Activated CD8-positive, alpha-beta memory T cell treated with anti-CD3 and anti-CD28 coated beads, Interleukin-2, amount 10 ng/mL, durations not matched to agents 7 days and 5 days (primary cell): ENCODE data around the gene CIAPIN1. TPM values are rescaled to one million over a fixed set of nuclear protein-coding genes. Genes with fewer than 3 reads are reported as not detected.

Source experiments
- ATAC-seq: fragments of 150-1000 bp; cut with Tn5 transposase; one replicate; pipeline ENCODE4 v1.10.0; 2021; ENCODE audit warnings: moderate library complexity
- CTCF ChIA-PET: fragments of 350-600 bp; sonication (Branson Sonifier 250); formaldehyde crosslinking; loops from one replicate; lab custom pipeline; 2021; ENCODE audit warnings: antibody characterized with exemption; lab: Charles Lee
- DNase-seq: peaks from one replicate; pipeline ENCODE4 v3.0.0-alpha.2; 2020
- H3K27ac Mint-ChIP-seq: one replicate; pipeline ENCODE4 v1.8.0; 2021; ENCODE audit warnings: mild to moderate bottlenecking, mixed read lengths
- H3K27me3 Mint-ChIP-seq: one replicate; pipeline ENCODE4 v1.8.0; 2021; ENCODE audit warnings: mixed read lengths
- H3K36me3 Mint-ChIP-seq: one replicate; pipeline ENCODE4 v1.8.0; 2021; ENCODE audit warnings: mild to moderate bottlenecking, mixed read lengths
- H3K4me1 Mint-ChIP-seq: one replicate; pipeline ENCODE4 v1.8.0; 2021; ENCODE audit warnings: mixed read lengths
- H3K4me3 Mint-ChIP-seq: one replicate; pipeline ENCODE4 v1.8.0; 2021; ENCODE audit warnings: mild to moderate bottlenecking, moderate library complexity, mixed read lengths
- H3K9me3 Mint-ChIP-seq: one replicate; pipeline ENCODE4 v1.8.0; 2022; ENCODE audit warnings: low read depth, mixed read lengths
- total RNA-seq, 2 experiments: library from RNA; stranded (reverse); gene quantifications; one replicate each; pipeline ENCODE4 v1.2.3, GENCODE V29; 2021

CIAPIN1 gene
- total RNA-seq, 2 experiments from 2014 or later, result 46.5 to 62.5 TPM

- no peak overlapping the region for H3K4me3 Mint-ChIP-seq
- CTCF ChIA-PET, result interaction anchor here (2.1 kb wide), 1 partner anchor 39 kb away, joined by 9 read pairs; no protein-coding TSS in a partner anchor
- H3K9me3 Mint-ChIP-seq, result no peaks in the 10 kb centered on the region
- no peaks in the 10 kb centered on the region for H3K36me3 Mint-ChIP-seq
- H3K27me3 Mint-ChIP-seq, result no peaks in the 10 kb centered on the region
- H3K4me1 Mint-ChIP-seq, result peaks cover 16% of the 10 kb centered on the region
- DNase-seq (no peak), ATAC-seq (no peak)
- H3K27ac Mint-ChIP-seq, result no peak overlapping the region
Observed at GRCh38 chr16:57480754-57481230, 33.6 kb upstream of the CIAPIN1 start.

DNA sequence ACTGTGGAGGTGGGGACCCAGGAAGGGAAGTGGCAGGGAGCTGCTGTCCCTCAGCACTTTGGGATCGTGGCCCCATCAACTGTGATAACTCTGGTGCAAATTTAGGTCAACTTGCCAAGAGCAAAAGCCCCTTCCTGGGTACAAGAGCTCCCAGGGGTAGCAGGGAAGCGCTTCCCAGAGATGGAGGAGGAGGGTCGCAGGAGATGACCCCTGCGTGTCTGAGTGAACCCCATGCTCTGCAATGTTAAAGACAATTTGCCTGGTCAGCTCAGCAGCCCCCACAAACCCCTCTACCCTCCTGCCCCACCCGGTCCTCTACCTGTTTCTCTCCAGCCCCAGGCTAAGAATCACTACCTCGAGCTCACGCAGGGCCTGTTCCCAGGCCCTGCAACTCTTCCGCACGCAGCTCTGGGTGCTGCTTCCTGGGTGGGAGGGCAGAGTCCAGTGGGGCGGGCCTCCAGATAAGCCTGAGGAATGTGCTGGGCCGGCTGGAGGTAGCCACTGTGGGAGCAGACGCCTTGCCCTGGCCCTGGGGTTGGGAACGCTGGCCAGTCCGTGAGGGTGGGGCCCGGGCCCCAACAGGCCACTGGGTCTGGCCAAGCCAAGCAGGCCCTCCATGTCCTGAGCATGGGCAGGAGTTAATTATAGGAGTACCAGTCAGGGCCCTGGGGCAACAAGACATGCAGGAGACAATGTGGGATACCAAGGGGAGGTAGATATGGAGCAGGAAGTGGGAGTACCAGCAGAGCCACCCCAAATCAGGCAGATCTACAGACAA is 33.0 kb upstream of the CIAPIN1 start:
- H3K36me3 Mint-ChIP-seq, result no peaks in the 10 kb centered on the region
- H3K27ac Mint-ChIP-seq, result no peak overlapping the region
- no peaks in the 10 kb centered on the region for H3K9me3 Mint-ChIP-seq

GRCh38 chr16:57479205-57479975 is 32.2 kb upstream of the CIAPIN1 start:
- CTCF ChIA-PET, result no interaction called here
- Mint-ChIP-seq H3K27me3 (no peaks in the 10 kb centered on the region), H3K36me3 (no peaks in the 10 kb centered on the region), H3K27ac (no peak overlapping the region), H3K4me1 (peaks cover 16% of the 10 kb centered on the region), H3K9me3 (no peaks in the 10 kb centered on the region), H3K4me3 (no peak overlapping the region)
- ATAC-seq, result no peak
- no peak for DNase-seq

More for the DNA sequence above, 33.0 kb upstream of the CIAPIN1 start:
- no peak for DNase-seq
- CTCF ChIA-PET, result no interaction called here
- H3K4me1 Mint-ChIP-seq, result peaks cover 14% of the 10 kb centered on the region
- H3K27me3 Mint-ChIP-seq, result no peaks in the 10 kb centered on the region
- no peak for ATAC-seq
- no peak overlapping the region for H3K4me3 Mint-ChIP-seq

DNA sequence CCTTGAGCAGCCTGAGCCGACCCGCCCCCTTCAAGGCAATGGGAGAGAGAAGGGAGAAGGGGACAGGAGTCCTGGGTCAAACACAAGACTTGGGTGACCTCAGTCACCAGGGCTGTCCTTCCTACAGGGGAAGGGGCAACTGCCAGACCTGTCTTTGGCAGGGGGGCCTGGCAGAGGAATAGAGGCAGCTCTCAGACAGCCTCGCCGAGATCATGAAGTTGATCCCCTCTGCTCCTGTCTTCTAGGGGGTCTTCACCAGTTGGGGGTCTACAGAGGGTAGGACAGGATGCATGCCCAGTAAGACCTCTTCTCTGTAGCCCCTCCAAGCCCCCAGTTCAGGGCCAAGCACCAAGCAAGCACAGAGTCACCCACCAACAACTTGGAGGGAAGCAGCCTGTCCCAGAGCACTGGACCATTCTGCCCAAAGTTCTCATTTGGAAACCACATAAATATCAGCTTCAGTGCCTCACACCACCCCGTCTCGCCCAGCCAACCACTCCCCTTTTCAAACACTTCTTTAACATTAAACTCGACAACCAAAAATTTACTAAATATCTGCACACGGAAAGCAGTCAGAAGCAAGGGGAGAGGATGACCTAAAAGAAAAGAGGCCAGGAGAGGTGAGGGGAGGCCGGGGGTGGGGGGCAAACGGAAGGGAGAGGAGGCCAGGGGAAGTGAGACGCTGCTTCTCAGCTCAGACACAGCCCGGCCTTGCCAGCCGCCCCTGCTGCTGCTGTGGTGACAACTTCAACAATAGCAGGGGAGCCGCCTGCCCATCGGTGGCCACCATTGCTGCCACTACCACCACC is 31.4 kb upstream of the CIAPIN1 start:
- Mint-ChIP-seq H3K36me3 (no peaks in the 10 kb centered on the region), H3K9me3 (no peaks in the 10 kb centered on the region), H3K4me3 (no peak overlapping the region), H3K27ac (no peak overlapping the region), H3K4me1 (peaks cover 16% of the 10 kb centered on the region), H3K27me3 (no peaks in the 10 kb centered on the region)
- DNase-seq (no peak), ATAC-seq (no peak)
- CTCF ChIA-PET, result interaction anchor here (1.4 to 4.4 kb wide), 3 partner anchors 16 to 59 kb away, joined by 3 to 22 read pairs (median 17); partner anchors contain the start of gene POLR2C

DNA sequence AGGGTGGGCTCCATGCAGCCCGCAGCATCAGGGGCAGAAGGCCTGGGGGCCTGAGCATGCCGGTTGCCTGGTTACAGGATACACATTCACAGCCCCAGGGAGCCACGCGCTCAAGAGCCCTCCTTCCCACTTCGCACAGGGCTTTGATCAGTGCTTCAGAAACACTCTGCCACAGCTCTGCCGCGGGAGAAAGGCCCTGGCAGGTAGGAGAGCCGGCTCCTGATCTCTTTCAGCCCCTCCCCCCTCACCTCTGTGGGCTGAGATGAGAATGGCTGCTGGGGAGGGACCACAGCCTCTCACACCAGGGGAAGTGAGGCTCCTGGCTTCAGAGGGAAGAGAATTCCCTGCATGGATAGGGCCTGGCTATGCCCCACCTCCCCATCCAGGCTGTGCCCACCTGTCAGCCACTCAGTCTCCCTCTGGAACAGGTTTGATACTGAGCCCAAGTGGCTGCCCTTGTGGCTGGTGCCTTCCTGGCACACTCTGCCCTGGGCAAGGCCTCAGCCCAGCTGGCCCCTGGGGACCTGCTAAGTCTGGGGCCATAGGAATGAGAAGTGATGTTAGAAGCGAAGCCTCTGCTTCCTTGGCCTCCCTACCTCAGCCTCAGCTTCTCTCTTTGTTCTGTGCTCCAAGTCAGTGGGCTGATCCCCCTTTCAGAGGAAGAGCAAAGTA is 30.5 kb upstream of the CIAPIN1 start:
- CTCF ChIA-PET, result interaction anchor here (1.4 to 4.4 kb wide), 3 partner anchors 15 to 60 kb away, joined by 3 to 22 read pairs (median 17); partner anchors contain the start of gene POLR2C
- H3K27me3 Mint-ChIP-seq, result no peaks in the 10 kb centered on the region
- no peaks in the 10 kb centered on the region for H3K9me3 Mint-ChIP-seq
- H3K36me3 Mint-ChIP-seq, result no peaks in the 10 kb centered on the region
- H3K4me1 Mint-ChIP-seq, result peaks cover 16% of the 10 kb centered on the region
- no peak overlapping the region for H3K27ac Mint-ChIP-seq
- DNase-seq (no peak), ATAC-seq (no peak)
- H3K4me3 Mint-ChIP-seq, result no peak overlapping the region

DNA sequence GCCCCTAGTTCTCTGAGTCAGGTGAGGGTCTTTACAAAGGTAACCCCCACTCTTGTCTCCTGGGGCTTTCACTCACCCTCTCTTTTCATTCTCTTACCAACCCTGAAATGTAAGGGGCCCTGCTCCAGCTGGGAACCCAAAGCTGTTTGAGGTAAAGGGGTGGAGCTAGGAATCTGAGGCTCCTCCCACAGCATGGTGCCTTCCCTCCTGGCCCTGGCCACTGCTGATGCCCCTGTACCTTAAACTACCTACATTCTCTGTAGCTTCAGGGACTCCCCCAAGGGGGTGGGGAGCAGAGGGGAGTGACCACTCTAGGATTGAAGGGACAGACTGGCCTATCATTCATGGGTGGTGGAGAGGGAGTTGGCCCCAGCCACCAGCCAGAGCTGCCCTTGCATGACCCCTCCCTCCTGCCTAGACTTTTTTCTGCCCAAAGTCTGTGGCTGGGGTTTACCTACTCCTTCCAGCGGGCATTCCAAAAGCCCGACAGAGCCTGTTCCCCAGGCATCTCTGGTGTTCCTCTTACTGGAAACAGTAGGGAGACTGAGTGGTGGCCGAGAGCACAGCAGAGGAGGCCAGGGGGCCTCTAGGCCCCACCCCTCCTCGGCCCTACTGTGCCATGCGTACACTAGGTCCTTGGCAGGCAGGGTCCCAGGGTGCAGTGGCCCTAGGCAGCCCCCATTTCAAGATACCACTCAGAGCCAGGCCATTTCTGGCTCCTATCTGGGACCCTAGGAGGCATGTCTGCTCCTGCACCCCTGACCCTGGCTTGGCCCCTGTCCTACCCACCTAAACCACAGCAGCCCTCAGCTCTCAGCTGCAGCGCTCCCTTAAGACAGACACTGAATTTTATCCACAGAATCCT is 29.6 kb upstream of the CIAPIN1 start:
- CTCF ChIA-PET, result interaction anchor here (0.7 to 4.4 kb wide), 8 partner anchors 14 to 176 kb away, joined by 3 to 22 read pairs (median 4); partner anchors contain the start of genes CIAPIN1, COQ9 and POLR2C
- H3K9me3 Mint-ChIP-seq, result no peaks in the 10 kb centered on the region
- H3K4me1 Mint-ChIP-seq, result peaks cover 16% of the 10 kb centered on the region
- no peaks in the 10 kb centered on the region for H3K36me3 Mint-ChIP-seq
- DNase-seq (no peak), ATAC-seq (no peak)
- peak overlapping the region; percentile 73 for H3K27ac Mint-ChIP-seq
- no peaks in the 10 kb centered on the region for H3K27me3 Mint-ChIP-seq
- H3K4me3 Mint-ChIP-seq, result no peak overlapping the region

DNA sequence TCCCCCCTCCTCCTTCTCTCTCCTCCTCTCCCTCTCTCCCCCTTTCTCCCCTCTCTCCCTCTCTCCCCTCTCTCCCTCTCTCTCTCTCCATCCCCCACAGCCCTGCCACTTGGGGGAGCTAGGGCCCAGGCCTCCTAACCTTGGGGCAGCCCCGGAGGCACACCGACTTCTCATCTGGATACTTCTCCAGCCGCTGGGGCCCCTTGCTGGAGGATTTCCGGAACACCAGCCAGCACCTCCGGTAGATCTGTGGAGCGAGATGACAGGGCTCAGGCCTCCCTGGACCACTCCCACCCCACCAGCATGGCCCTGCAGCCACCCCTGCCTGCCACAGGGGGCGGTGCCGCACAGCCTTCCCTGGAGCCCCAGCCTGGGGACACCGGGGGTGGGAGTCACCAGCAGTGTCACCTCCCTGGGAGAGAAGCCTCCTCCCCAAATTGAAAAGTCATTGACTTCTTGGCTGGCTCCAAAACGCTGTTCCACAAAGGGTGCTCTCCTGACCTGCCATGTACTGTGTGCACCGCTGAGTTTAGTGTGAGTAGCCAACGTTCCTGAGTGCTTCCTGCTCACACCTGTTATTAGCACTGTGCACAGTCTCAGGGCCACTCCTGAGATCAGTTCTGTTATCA is 28.6 kb upstream of the CIAPIN1 start:
- Mint-ChIP-seq H3K9me3 (no peaks in the 10 kb centered on the region), H3K4me3 (peak overlapping the region; percentile 45), H3K36me3 (peaks cover 2% of the 10 kb centered on the region), H3K4me1 (peaks cover 16% of the 10 kb centered on the region), H3K27me3 (no peaks in the 10 kb centered on the region), H3K27ac (peak overlapping the region; percentile 73)
- DNase-seq, result peak; percentile 93
- peak; percentile 99 for ATAC-seq
- CTCF ChIA-PET, result interaction anchor here (0.6 to 4.4 kb wide), 15 partner anchors 10 to 175 kb away, joined by 3 to 22 read pairs (median 4); partner anchors contain the start of genes CIAPIN1, COQ9, DOK4 and POLR2C

DNA sequence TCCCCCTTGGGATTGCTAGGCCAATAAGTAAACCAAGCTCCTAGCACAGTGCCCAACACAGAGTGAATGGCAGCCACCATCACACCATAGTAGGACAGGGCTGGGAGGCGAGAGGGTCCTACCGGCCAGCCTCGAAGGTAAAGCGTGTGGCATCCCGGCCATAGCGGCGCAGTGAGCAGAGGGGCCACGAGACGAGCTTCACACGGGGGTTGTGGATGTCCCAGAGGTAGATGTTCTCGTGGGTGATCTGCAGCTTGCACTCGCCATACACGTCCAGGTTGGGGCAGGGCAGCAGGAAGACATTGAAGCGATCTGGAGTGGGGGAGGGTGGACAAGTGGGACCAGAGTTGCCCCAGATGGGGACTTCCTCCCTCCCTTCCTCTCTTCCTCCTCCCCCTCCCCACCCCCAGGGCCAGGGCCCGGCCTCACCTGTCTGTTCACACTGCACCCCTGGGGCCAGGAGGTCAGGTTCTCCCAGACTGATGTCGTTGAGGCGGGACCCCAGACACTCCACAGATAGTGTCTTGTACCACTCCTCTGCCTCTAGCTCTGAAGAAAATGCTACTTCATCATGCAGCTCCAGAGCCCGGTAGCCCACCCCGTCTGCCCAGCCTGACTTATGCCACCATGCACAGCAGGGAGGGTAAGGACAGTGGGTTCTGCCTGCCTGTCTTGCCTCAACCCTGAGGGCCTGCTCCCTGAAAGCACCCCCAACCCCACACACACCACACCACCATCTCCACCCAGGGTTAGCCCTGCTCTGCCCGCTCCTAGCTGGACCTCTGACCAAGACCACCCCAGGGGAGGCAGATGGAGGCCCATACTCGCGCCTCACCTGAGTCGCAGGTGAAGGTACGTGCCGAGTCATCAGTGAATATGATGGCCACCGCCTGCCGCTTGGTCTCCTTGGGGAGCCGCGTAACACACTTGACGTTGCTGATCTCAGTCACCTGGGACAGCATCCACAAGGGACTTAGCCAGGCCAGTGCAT is 27.8 kb upstream of the CIAPIN1 start:
- peak overlapping the region; percentile 40 for H3K27ac Mint-ChIP-seq

GRCh38 chr16:57473906-57474305 is 26.7 kb upstream of the CIAPIN1 start:
- no peak overlapping the region for H3K4me3 Mint-ChIP-seq
- H3K27me3 Mint-ChIP-seq, result no peaks in the 10 kb centered on the region
- H3K36me3 Mint-ChIP-seq, result peaks cover 13% of the 10 kb centered on the region
- H3K27ac Mint-ChIP-seq, result no peak overlapping the region
- CTCF ChIA-PET, result interaction anchor here (1.2 to 4.4 kb wide), 4 partner anchors 13 to 57 kb away, joined by 3 to 22 read pairs (median 4); no protein-coding TSS in a partner anchor
- H3K9me3 Mint-ChIP-seq, result no peaks in the 10 kb centered on the region
- peaks cover 14% of the 10 kb centered on the region for H3K4me1 Mint-ChIP-seq
- ATAC-seq (no peak), DNase-seq (no peak)

More for the DNA sequence above, 27.8 kb upstream of the CIAPIN1 start:
- CTCF ChIA-PET, result interaction anchor here (0.6 to 4.4 kb wide), 16 partner anchors 9 to 174 kb away, joined by 3 to 22 read pairs (median 4); partner anchors contain the start of genes CIAPIN1, COQ9, DOK4 and POLR2C
- H3K27me3 Mint-ChIP-seq, result no peaks in the 10 kb centered on the region
- peaks cover 16% of the 10 kb centered on the region for H3K4me1 Mint-ChIP-seq
- no peak overlapping the region for H3K4me3 Mint-ChIP-seq
- no peak for ATAC-seq
- no peaks in the 10 kb centered on the region for H3K9me3 Mint-ChIP-seq
- H3K36me3 Mint-ChIP-seq, result peaks cover 5% of the 10 kb centered on the region
- DNase-seq, result no peak

DNA sequence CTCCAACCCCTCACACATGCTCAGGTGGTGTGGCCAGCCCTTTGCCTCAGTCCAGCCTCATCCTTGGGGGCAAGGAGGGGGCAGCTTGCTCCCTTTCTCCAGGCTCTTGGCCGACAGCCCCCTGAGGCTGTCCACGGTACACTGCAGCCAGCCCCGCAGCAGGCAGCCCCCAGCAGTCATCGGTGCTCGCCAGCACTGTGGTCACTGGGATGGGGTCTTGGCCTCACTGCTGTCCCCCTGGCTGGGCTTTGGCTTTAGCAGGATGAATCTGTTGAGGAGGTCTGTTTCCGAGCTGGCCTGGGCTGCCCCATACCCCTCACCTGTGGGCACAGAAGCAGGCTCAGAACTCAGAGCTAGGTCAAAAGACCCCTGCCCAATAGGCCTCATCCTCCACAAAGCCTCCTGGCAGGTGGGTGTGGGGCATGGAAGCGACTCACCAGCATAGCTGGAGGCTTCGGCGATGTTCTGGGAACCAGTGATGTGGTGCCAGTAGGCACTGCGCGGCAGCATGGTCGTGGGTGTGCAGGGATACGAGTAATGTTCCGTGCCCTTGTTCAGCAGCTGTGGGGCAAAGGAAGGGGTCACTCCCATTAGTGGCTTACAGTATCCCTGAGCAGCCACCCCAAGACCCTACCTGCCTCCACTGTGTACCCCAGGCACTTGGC is 26.1 kb upstream of the CIAPIN1 start:
- Mint-ChIP-seq H3K27ac (no peak overlapping the region), H3K27me3 (no peaks in the 10 kb centered on the region), H3K4me1 (peaks cover 14% of the 10 kb centered on the region), H3K9me3 (no peaks in the 10 kb centered on the region), H3K36me3 (peaks cover 14% of the 10 kb centered on the region), H3K4me3 (no peak overlapping the region)
- DNase-seq, result no peak
- ATAC-seq, result no peak
- CTCF ChIA-PET, result interaction anchor here (1.3 to 2.8 kb wide), 3 partner anchors 11 to 46 kb away, joined by 3 to 10 read pairs (median 5); partner anchors contain the start of gene POLR2C
